Endometrium (tissue), 2 donors: ENCODE measurements around the gene FADS1.

Source experiments
- FAIRE-seq: peaks from 2 replicates; lab custom pipeline; 2012; peaks lifted over from hg19 to GRCh38; lab: Jason Lieb, UNC
- donor health status: control.
- donor health status: control.

The FADS1 gene

DNA sequence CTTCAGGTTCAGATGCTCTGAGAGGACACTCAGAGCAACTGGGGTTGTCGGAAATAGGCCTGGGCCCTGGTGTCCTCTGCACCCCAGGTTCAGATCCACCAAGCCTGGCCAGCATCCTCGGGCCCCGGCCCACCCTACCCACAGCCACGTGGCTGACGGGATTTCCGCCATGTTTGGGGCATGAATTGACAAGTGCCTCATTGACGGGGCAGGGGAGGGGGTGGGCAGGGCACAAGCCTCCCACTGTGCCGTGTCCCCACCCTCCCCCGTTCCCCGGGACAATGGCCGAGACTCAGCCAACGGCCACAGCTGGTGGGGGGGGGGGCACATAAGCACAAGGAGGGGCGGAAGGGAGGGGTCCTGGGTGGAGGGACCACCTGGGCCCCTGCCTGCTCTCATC lies 55.9 kb downstream of the FADS1 start:
- no peak for FAIRE-seq

GRCh38 chr11:61757213-61757862 lies 59.5 kb downstream of the FADS1 start:
- FAIRE-seq = no peak

GRCh38 chr11:61756452-61757212 lies 60.2 kb downstream of the FADS1 start:
- FAIRE-seq = no peak

GRCh38 chr11:61756147-61756451 lies 60.7 kb downstream of the FADS1 start:
- FAIRE-seq = no peak

DNA sequence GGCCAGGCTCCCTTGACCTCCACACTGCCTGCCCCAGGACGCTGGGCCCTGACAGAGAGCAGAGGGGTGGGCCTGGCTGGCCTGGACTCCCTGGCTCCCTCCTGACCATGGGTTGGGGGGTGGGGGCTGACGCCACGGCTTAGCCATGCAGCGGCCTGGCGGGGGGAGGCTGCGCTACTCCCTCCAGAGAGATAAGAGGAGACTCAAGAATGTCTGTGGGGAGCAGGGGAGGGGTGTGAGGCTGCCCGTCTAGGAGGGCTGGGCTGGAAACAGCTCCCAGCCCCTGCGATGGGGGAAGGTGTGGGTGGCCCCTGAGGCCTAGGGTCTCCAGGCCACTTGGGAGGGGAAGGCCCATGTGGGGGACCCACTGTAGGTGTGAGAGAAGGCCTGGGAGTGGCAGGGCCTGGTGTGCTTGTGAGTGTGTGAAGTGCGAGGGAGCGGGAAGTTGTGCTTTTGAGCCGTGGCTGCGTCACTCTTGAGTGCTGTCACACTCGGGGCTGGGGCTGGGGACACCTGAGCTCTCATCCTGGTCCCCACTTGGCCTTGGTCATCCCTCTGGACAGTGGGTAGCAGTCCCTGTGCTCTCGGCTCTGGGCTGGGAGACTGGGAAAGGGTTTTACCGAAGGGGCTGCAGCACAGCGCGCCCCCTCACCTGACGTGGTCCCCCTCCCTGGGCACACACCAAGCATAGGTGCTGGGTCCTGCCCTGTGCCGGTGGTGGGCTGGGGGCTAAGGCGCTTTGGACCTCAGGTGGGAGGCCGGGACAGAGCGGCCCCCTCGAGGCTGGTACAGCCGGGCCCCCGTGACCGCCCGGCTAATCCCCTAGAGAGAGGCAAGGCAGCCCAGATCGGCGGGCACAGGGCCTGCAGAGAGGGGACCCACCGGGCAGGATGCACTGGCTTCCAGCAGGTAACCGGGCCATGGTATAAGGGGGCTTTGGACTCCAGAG lies 62.0 kb downstream of the FADS1 start:
- no peak for FAIRE-seq

- no peak for FAIRE-seq
Observed at GRCh38 chr11:61753672-61754071, 63.1 kb downstream of the FADS1 start.

DNA sequence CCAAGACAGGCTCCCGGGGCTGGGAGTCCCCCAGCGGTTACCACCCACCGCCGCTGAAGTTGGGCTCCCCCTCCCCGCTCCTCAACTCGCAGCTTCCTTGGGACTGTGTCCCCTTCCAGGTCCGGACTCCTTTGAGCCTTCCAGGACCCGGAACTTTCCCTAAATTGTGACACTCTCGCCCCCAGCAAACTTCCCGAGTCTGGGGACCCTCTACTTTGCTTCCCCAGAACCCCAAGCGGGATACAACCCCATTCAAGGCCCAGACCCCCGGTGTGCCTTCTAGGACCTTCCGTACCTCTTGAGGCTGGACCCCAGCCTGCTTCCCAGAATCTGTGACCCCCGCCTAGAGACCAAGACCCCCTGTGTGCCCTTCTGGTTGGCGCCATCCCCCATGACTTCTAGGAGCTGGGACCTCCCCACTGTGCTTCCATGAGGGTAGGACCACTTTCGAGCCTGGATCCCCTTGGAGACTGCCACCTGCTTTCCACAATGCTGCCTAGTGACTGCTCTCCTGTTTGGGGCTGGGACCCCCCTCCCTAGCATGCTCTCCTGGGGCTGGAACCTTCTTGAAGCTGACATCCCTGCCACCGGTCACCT lies 63.8 kb downstream of the FADS1 start:
- FAIRE-seq = no peak

GRCh38 chr11:61752117-61752924 lies 64.5 kb downstream of the FADS1 start, which contains the start of gene MYRF:
Gene MYRF (plus strand): TSS chr11:61752636. CDS start chr11:61752745, 109 bp downstream.
- no peak for FAIRE-seq

GRCh38 chr11:61751384-61751783 lies 65.4 kb downstream of the FADS1 start:
- FAIRE-seq = no peak

DNA sequence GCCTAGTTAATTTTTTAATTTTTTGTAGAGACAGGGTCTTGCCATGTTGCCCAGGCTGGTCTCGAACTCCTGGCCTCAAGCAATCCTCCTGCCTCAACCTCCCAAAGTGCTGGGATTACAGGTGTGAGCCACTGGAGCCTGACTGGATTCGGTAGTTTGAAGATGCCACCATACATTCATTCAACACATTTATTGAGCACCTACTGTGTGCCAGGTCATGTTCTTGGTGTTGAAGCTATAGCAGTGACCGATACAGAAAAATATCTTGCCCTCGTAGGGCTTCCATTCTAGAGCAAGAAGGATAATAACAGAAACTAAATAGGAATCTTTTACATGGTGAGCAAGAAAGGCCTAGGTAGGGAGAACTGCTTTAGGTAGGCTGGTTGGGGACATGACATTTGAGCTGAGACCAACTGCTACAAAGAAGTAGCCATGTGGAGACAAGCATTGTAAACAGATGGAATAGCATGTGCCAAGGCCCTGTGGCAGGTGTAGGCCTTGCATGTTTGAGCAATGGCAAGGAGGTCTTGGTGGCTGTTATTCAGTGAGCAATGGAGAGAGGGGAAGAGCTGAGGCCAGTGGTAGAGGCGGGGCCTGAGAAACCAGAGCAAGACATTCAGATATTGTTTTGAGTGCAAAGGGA lies 66.1 kb downstream of the FADS1 start:
- FAIRE-seq = no peak
